GM19452 (cell line): ENCODE results near the gene SLFN14.
"Not testable (repeated sequence)": the region's sequence is repeated elsewhere in the genome, so short reads cannot be mapped to it uniquely, and the experiment has no call there.

ENCODE experiments used
- ATAC-seq: cut with Tn5 transposase; IDR thresholded peaks from one replicate; pipeline ENCODE4 v1.9.1; 2021; ENCODE audit not compliant: unreplicated experiment

Gene SLFN14

DNA sequence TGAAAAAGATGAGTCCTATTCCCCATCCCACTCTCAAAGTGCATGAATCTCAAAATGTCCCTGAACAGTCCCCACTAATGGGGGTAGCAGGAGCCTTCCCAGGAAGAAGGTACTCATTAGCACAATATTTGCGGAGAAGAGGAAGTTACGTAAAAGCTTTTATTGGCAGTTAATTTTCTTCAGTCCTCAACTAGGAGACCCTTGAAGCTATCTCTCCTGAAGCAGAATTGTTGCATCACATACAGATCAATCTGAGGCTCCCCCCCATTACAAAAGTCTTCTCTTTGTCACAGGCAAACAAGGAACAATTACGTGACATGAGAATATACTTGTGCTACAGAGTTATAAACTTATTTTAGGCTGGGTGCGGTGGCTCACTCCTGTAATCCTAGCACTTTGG is 37.3 kb downstream of the SLFN14 start:
- no peak for ATAC-seq

DNA sequence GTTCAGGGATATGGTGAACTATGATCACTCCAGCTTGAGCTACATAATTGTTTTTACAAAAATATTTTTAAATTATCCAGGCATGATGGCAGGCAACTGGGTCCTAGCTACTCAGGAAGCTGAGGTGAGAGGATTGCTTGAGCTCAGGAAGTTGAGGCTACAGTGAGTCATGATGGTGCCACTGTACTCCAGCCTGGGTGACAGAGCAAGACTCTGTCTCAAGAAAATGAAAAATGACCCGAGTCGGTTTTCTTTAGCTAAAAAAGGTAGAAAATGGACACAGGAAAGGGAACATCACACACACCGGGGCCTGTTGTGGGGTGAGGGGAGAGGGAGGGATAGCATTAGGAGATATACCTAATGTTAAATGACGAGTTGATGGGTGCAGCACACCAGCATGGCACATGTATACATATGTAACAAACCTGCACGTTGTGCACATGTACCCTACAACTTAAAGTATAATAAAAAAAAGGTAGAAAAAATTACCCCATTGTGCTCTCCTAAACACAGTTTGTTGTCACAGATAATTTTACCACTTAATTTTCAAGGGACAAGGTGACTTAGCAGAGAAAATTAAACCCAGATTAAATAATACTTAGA is 38.9 kb downstream of the SLFN14 start:
- ATAC-seq: not testable (repeated sequence)

DNA sequence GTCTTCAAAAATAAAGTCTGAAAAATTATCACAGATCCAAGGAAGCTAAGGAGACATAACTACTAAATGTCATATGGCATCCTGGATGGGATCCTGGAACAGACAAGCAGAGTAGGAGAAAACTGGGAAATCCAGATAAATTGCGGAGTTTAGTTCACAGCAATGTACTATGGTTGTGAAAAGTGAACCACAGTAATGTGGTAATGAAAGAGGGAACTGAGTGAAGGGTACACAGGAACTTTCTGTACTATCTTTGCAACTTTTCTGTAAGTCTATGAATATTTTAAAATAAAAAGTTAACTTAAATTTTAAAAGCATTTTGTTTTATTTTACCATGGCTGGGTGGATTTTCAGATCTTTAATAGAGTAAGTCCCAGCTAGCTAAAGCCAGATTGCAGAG is 39.5 kb downstream of the SLFN14 start:
- no peak for ATAC-seq

DNA sequence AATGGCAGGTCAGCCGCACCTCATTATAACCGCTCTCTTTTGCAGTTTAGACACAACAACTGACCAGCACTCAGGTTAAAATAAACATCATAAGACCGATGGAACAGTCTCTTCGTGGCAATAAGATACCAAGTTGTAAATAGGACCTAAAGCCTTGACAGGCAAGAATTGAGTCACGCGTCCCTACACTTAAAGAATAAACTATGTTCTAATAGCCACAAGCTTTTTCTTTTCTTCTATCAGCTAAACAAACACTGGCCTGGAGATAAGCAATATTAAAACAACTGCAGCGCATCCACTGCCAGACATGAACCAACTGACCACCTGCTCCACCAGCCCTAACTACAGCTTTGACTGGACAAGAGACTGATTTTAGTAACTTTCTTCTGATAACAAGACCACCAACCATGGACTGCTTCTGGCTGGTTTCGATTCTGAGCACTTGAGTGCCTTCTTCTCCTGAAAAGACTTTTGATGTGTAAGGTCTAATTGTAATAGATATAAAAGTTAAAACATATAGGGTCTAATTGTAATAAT is 40.6 kb downstream of the SLFN14 start:
- no peak for ATAC-seq

DNA sequence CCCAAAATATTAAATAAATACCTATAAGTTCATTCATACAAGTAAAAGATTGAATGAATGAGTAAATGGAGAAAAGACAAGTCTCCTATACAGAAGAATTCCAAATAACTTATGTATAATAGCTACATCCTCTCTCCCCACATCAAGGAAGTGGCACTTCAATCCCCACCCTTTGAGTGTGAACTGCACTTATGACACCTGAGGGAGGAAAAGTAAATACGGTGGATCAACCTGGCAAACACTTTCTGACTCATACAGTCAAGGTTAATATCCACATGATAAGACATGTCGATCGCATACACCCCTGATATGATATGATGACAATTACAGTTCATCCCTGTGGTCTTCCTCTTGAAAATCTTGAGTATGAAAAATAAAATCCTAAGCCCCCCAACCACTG is 41.2 kb downstream of the SLFN14 start:
- no peak for ATAC-seq

DNA sequence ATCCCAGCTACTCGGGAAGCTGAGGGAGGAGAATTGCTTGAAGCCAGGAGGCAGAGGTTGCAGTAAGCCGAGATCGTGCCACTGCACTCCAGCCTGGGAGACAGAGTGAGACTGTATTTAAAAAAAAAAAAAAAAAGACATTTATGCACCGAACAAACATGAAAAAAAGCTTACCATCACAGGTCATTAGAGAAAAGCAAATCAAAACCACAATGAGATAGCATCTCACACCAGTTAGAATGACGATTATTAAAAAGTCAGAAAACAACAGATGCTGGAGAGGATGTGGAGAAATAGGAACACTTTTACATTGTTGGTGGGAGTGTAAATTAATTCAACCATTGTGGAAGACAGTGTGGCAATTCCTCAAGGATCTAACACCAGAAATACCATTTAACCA is 42.2 kb downstream of the SLFN14 start:
- not testable (repeated sequence) for ATAC-seq

DNA sequence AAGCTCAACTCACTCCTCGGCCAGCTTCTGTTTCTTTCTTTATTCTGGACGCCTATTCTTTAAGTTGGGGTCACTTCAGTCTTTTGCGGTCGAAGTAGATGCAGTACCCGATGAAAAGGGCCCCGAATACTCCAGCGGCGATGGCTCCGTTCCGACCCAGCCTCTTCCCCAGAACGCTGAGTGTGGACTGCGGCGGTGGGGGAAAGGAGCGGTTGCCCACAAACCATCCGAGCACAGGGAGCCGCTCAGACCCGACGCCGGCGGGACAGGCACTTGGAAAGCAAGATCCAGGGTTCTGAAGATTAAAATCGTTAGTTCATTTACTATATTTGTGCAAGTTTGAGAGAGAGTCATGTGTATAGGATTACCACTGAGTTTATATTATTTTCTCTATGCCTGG is 45.6 kb downstream of the SLFN14 start:
- no peak for ATAC-seq

DNA sequence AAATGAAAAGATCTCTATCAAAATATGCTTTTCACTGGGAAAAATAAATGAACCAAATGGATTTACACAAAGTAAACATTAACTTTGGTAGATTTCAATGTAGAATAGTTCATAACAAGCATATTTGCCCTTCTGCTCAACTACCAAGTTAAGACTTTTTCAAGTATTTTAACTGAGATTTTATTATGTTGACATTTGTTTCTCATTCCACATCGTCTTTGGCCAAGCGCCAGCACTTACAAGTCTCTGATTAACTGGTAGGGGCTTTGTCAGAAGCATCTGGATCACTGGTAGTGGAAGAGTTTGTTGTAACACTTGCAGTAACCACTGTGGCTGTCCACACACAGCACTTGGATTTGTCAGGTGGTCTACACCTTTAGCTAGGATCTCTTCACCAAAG is 46.1 kb downstream of the SLFN14 start:
- ATAC-seq: no peak
